ENCODE results near the gene GTSE1. TPM values are rescaled to one million over a fixed set of nuclear protein-coding genes. Genes with fewer than 3 reads are reported as not detected.

Gene GTSE1
- total and polyA plus RNA-seq, 2 donors (not counting 1 experiment from before 2014, with no cell fraction given), result 0.17 to 0.39 TPM

GRCh38 chr22:46352276-46352675 lies 55.6 kb downstream of the GTSE1 start:
- Mint-ChIP-seq H3K27me3 (no peaks in the 10 kb centered on the region), H3K4me3 (no peak overlapping the region), H3K4me1 (peaks cover 13% of the 10 kb centered on the region), H3K9me3 (ENCODE audit: insufficient read depth) (no peaks in the 10 kb centered on the region), H3K27ac (no peak overlapping the region)
- intact Hi-C loops (cut with micrococcal nuclease), result loop anchor here (10.0 kb wide), 1 partner anchor 333 kb away; no protein-coding TSS in a partner anchor
- ATAC-seq (ENCODE audit: low read depth) (no peak), DNase-seq (no peak)
- H3K79me2 ChIP-seq (ENCODE audit: control insufficient read depth, insufficient read depth, low read length), result peaks cover 9% of the 10 kb centered on the region
- peaks cover 5 to 94% of the 10 kb centered on the region in 2 experiments for H3K36me3 ChIP-seq (replicated peaks in 1 of 2; ENCODE audit: control extremely low read depth in 1 of 2, control insufficient read depth in 1 of 2, extremely low read depth in 1 of 2, insufficient read depth in 2 of 2, low read length in 1 of 2)
- H3K4me2 ChIP-seq (replicated peaks; ENCODE audit: low read depth, low read length, poor library complexity, severe bottlenecking), result no peak overlapping the region
- peaks cover 0 to 30% of the 10 kb centered on the region in 2 donors for H3K4me1 ChIP-seq (ENCODE audit: control insufficient read depth in 2 of 2, insufficient read depth in 2 of 2, low read length in 2 of 2)
- POLR2A ChIA-PET, result no interaction called here
- H3K27ac ChIP-seq (ENCODE audit: low read length in 2 of 2), result no peak overlapping the region
- peaks cover 62% of the 10 kb centered on the region for H4K20me1 ChIP-seq (ENCODE audit: control insufficient read depth, insufficient read depth, low read length, poor library complexity, severe bottlenecking)
- WGBS (ENCODE audit: insufficient coverage), result 97% methylated on average over 6 of the region's 10 CpGs
- CTCF ChIA-PET, result interaction anchor here (1.4 to 7.6 kb wide), 2 partner anchors 13 to 190 kb away, joined by 3 to 56 read pairs; no protein-coding TSS in a partner anchor
- no peaks in the 10 kb centered on the region for H3K9me3 ChIP-seq (ENCODE audit: control extremely low read depth in 1 of 3, control insufficient read depth in 2 of 3, insufficient read depth in 1 of 3, low read length in 2 of 3)
- H3K4me3 ChIP-seq (ENCODE audit: control extremely low read depth in 1 of 5, extremely low read depth in 1 of 5, insufficient read depth in 1 of 5, low read depth in 2 of 5, low read length in 4 of 5), result no peak overlapping the region
- no peak overlapping the region for H3K9ac ChIP-seq (ENCODE audit: low read length)
- H3K27me3 ChIP-seq (replicated peaks in 1 of 4; ENCODE audit: control extremely low read depth in 1 of 4, control insufficient read depth in 3 of 4, insufficient read depth in 4 of 4, low read length in 3 of 4), result no peaks in the 10 kb centered on the region
- H2AFZ ChIP-seq (ENCODE audit: insufficient read depth, low read depth, low read length, poor library complexity, severe bottlenecking), result no peak overlapping the region
- no peak for TF ChIP-seq CTCF (IDR thresholded peaks at IDR 0.05)

GRCh38 chr22:46352691-46353386 lies 56.2 kb downstream of the GTSE1 start:
- Histone ChIP-seq H3K36me3 (replicated peaks in 1 of 2; ENCODE audit: control extremely low read depth in 1 of 2, control insufficient read depth in 1 of 2, extremely low read depth in 1 of 2, insufficient read depth in 2 of 2, low read length in 1 of 2) (peaks cover 5 to 92% of the 10 kb centered on the region in 2 experiments), H3K9me3 (ENCODE audit: control extremely low read depth in 1 of 3, control insufficient read depth in 2 of 3, insufficient read depth in 1 of 3, low read length in 2 of 3) (no peaks in the 10 kb centered on the region), H3K79me2 (ENCODE audit: control insufficient read depth, insufficient read depth, low read length) (peaks cover 9% of the 10 kb centered on the region), H3K4me1 (ENCODE audit: control insufficient read depth in 2 of 2, insufficient read depth in 2 of 2, low read length in 2 of 2) (peaks cover 0 to 30% of the 10 kb centered on the region in 2 donors), H3K27ac (ENCODE audit: low read length in 2 of 2) (no peak overlapping the region), H2AFZ (ENCODE audit: insufficient read depth, low read depth, low read length, poor library complexity, severe bottlenecking) (no peak overlapping the region), H3K4me3 (ENCODE audit: control extremely low read depth in 1 of 5, extremely low read depth in 1 of 5, insufficient read depth in 1 of 5, low read depth in 2 of 5, low read length in 4 of 5) (no peak overlapping the region), H3K4me2 (replicated peaks; ENCODE audit: low read depth, low read length, poor library complexity, severe bottlenecking) (no peak overlapping the region), H3K27me3 (replicated peaks in 1 of 4; ENCODE audit: control extremely low read depth in 1 of 4, control insufficient read depth in 3 of 4, insufficient read depth in 4 of 4, low read length in 3 of 4) (no peaks in the 10 kb centered on the region), H3K9ac (ENCODE audit: low read length) (no peak overlapping the region), H4K20me1 (ENCODE audit: control insufficient read depth, insufficient read depth, low read length, poor library complexity, severe bottlenecking) (peaks cover 62% of the 10 kb centered on the region)
- ChIA-PET POLR2A (no interaction called here), CTCF (interaction anchor here (0.6 to 7.6 kb wide), 3 partner anchors 12 to 189 kb away, joined by 3 to 56 read pairs (median 3); no protein-coding TSS in a partner anchor)
- intact Hi-C loops (cut with micrococcal nuclease), result loop anchor here (10.0 kb wide), 1 partner anchor 332 kb away; no protein-coding TSS in a partner anchor
- TF ChIP-seq EZH2 (IDR thresholded peaks at IDR 0.05; ENCODE audit: borderline replicate concordance, insufficient read depth, low read depth, low read length, poor library complexity, severe bottlenecking) (no peak), CTCF (IDR thresholded peaks at IDR 0.05) (no peak)
- Mint-ChIP-seq H3K27ac (peak overlapping the region; percentile 20), H3K4me1 (peaks cover 13% of the 10 kb centered on the region), H3K4me3 (no peak overlapping the region), H3K27me3 (no peaks in the 10 kb centered on the region), H3K9me3 (ENCODE audit: insufficient read depth) (no peaks in the 10 kb centered on the region)
- DNase-seq, result no peak
- 88% methylated on average over 20 of the region's 20 CpGs for WGBS (ENCODE audit: insufficient coverage)
- ATAC-seq (ENCODE audit: low read depth), result peak; percentile 81

Data from B cell (primary cell).